ENCODE data around the gene C6orf52. TPM values are rescaled to one million over a fixed set of nuclear protein-coding genes. Genes with fewer than 3 reads are reported as not detected.
A peak's percentile ranks its signal among the peaks of the same experiment; 100 is the strongest.
"Not testable (repeated sequence)": the region's sequence is repeated elsewhere in the genome, so short reads cannot be mapped to it uniquely, and the experiment has no call there.

The C6orf52 gene
- total RNA-seq, 1 donor from 2014 or later: 3.1 TPM

DNA sequence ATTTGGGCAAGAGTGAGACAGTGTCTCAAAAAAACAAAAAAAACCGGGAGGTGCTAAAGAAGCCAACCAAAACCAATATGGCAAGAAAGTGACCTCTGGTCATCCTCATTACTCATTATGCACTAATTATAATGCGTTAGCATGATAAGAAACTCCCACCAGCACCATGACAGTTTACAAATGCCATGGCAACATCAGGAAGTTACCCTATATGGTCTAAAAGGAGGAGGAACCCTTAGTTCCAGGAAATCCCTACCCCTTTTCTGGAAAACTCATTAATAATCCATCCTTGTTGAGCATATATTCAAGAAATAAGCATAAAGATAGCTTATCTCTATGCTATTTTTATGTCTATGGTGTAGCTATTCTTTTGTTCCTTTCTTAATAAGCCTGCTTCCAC, 31.7 kb downstream of the C6orf52 start:
- no peak for DNase-seq (ENCODE audit: low read depth)
- TF ChIP-seq, protein P1, sequence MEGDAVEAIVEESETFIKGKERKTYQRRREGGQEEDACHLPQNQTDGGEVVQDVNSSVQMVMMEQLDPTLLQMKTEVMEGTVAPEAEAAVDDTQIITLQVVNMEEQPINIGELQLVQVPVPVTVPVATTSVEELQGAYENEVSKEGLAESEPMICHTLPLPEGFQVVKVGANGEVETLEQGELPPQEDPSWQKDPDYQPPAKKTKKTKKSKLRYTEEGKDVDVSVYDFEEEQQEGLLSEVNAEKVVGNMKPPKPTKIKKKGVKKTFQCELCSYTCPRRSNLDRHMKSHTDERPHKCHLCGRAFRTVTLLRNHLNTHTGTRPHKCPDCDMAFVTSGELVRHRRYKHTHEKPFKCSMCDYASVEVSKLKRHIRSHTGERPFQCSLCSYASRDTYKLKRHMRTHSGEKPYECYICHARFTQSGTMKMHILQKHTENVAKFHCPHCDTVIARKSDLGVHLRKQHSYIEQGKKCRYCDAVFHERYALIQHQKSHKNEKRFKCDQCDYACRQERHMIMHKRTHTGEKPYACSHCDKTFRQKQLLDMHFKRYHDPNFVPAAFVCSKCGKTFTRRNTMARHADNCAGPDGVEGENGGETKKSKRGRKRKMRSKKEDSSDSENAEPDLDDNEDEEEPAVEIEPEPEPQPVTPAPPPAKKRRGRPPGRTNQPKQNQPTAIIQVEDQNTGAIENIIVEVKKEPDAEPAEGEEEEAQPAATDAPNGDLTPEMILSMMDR (IDR thresholded peaks at IDR 0.05; ENCODE audit: insufficient read depth, low read length, poor library complexity, severe bottlenecking): no peak
- no peaks in the 10 kb centered on the region for H3K27me3 ChIP-seq (ENCODE audit: control insufficient read depth, insufficient read depth, low read length)
- no peaks in the 10 kb centered on the region for H3K36me3 ChIP-seq (ENCODE audit: control insufficient read depth, insufficient read depth, low read length)
- H3K4me3 ChIP-seq (ENCODE audit: low read depth, low read length): no peak overlapping the region

DNA sequence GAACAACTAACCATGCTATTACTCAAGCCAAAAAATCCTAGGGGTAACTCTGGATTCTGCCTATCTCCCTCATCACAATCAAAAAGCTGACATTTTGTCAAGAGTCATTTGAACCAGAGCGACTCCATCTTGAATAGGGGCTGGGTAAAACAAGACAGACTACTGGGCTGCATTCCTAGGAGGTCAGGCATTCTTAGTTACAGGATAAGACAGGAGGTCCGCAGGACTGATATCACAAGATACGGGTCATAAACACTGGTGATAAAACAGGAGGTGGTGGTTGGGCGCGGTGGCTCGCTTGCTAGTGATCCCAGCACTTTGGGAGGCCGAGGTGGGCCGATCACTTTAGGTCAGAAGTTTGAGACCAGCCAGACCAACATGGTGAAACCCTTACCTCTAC, 32.2 kb downstream of the C6orf52 start:
- Histone ChIP-seq H3K4me3 (ENCODE audit: low read depth, low read length) (no peak overlapping the region), H3K36me3 (ENCODE audit: control insufficient read depth, insufficient read depth, low read length) (no peaks in the 10 kb centered on the region), H3K27me3 (ENCODE audit: control insufficient read depth, insufficient read depth, low read length) (no peaks in the 10 kb centered on the region)
- TF ChIP-seq, protein P1 (IDR thresholded peaks at IDR 0.05; ENCODE audit: insufficient read depth, low read length, poor library complexity, severe bottlenecking): no peak
- no peak for DNase-seq (ENCODE audit: low read depth)

DNA sequence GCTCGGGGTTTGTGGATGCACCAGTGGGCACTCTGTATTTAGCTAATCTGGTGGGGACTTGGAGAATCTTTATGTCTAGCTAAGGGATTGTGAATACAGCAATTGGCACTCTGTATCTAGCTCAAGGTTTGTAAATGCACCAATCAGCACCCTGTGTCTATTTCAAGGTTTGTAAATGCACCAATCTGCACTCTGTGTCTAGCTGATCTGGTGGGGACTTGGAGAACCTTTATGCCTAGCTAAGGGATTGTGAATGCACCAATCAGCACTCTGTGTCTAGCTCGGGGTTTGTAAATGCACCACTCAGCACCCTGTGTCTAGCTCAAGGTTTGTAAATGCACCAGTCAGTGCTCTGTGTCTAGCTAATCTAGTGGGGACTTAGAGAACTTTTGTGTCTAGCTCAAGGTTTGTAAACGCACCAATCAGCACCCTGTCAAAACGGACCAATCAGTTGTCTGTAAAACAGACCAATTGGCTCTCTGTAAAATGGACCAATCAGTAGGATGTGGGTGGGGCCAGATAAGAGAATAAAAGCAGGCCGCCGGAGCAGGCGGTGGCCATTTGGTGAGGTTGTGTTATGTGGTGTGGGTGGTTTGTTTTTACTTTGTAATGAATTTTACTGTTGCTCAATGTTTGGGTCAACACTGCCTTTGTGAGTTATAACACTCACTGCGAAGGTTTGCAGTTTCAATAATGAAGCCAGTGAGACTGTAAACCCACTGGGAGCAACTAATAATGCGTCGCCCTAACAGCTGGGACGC, 33.8 kb downstream of the C6orf52 start:
- not testable (repeated sequence) for H3K36me3 ChIP-seq (ENCODE audit: control insufficient read depth, insufficient read depth, low read length); H3K4me3 ChIP-seq (ENCODE audit: low read depth, low read length); H3K27me3 ChIP-seq (ENCODE audit: control insufficient read depth, insufficient read depth, low read length); DNase-seq (ENCODE audit: low read depth)

DNA sequence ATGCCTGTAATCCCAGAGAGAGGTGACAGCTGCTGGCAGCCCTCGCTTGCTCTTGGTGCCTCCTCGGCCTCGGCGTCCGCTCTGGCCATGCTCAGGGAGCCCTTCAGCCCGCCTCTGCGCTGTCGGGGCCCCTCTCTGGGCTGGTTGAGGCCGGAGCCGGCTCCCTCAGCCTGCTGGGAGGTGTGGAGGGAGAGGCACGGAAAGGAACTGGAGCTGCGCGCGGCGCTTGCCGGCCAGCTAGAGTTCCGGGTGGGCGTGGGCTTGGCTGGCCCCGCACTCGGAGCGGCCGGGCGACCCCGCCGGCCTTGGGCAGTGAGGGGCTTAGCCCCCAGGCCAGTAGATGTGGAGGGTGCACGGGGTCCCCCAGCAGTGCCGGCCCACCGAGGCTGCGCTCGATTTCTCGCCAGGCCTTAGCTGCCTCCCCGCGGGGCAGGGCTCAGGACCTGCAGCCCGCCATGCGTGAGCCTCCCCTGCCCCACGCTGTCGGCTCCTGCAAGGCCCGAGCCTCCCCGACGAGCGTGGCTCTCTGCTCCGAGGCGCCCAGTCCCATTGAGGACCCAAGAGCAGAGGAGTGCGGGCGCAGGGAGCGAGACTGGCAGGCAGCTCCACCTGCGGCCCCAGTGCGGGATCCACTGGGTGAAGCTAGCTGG, 34.6 kb downstream of the C6orf52 start:
- H3K27me3 ChIP-seq (ENCODE audit: control insufficient read depth, insufficient read depth, low read length): no peaks in the 10 kb centered on the region
- no peaks in the 10 kb centered on the region for H3K36me3 ChIP-seq (ENCODE audit: control insufficient read depth, insufficient read depth, low read length)
- peak overlapping the region; percentile 28 for H3K4me3 ChIP-seq (ENCODE audit: low read depth, low read length)
- DNase-seq (ENCODE audit: low read depth): no peak
- TF ChIP-seq, protein P1 (IDR thresholded peaks at IDR 0.05; ENCODE audit: insufficient read depth, low read length, poor library complexity, severe bottlenecking): no peak

DNA sequence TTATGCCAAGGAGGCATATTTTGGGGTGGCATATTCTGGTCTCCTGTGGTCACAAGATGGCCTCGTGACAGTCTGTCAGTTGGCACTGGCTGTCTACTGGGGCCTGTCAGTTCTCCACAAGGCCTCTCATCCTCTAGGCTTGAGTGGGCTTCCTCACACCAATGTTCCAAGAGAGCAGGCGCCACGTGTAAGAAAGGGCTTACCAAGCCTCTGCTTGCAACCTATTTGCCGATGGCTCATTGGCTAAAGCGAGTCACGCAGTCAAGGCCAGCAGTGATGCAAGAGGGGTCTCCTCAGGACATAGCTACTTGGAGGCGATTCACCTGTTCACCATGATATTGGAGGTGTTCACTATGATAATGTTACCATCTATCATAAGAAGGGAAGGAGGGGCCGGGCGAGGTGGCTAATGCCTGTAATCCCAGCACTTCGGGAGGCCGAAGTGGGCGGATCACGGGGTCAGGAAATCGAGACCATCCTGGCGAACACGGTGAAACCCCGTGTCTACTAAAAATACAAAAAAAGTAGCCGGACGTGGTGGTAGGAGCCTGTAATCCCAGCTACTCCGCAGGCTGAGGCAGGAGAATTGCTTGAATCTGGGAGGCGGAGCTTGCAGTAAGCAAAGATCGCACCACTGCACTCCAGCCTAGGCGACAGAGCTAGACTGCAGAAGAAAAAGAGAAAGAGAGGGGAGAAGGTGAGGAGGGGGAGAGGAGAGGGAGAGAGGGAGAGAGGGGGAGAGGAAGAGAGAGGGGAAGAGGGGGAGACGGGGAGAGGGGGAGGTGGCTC, 35.3 kb downstream of the C6orf52 start:
- no peaks in the 10 kb centered on the region for H3K27me3 ChIP-seq (ENCODE audit: control insufficient read depth, insufficient read depth, low read length)
- TF ChIP-seq, protein P1 (IDR thresholded peaks at IDR 0.05; ENCODE audit: insufficient read depth, low read length, poor library complexity, severe bottlenecking): no peak
- peak overlapping the region; percentile 28 for H3K4me3 ChIP-seq (ENCODE audit: low read depth, low read length)
- no peak for DNase-seq (ENCODE audit: low read depth)
- H3K36me3 ChIP-seq (ENCODE audit: control insufficient read depth, insufficient read depth, low read length): no peaks in the 10 kb centered on the region

DNA sequence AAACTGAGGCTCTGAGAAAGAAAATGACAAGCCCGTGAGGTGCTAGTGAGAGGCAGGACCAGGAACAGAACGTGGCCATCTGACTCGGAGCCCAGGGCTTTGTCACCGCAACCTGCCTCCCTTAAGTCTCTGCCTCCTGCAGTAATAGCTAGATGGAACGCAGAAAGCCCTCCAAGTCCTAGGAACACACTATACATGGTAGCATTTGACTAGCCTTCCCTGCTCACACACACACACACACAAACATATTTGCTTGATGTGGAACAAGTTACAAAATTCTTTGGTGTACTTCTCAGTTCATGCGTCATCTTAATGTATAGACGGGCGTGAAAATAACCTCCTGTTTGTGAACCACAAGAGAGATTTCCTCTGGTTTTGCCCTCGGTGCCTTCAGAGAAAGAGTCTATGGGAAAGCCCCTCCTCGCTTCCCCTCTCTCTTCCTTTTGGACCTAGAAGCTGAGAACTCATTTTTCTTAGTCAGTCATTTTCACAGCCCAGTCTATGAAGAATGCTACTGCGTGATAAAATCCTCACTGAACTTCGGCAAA, 38.8 kb downstream of the C6orf52 start:
- TF ChIP-seq, protein P1 (IDR thresholded peaks at IDR 0.05; ENCODE audit: insufficient read depth, low read length, poor library complexity, severe bottlenecking): no peak
- DNase-seq (ENCODE audit: low read depth): no peak
- no peaks in the 10 kb centered on the region for H3K36me3 ChIP-seq (ENCODE audit: control insufficient read depth, insufficient read depth, low read length)
- no peak overlapping the region for H3K4me3 ChIP-seq (ENCODE audit: low read depth, low read length)
- no peaks in the 10 kb centered on the region for H3K27me3 ChIP-seq (ENCODE audit: control insufficient read depth, insufficient read depth, low read length)
